Muscle of leg (tissue), 11 donors: ENCODE measurements around the gene TMTC2. TPM values are rescaled to one million over a fixed set of nuclear protein-coding genes. Genes with fewer than 3 reads are reported as not detected.
"Not testable (repeated sequence)": the region's sequence is repeated elsewhere in the genome, so short reads cannot be mapped to it uniquely, and the experiment has no call there.

Experiments used
- DNase-seq: peaks from one replicate; pipeline ENCODE4 v3.0.0; 2013
- H3K27ac ChIP-seq: one replicate; pipeline ENCODE4 v1.5.1; 2013; ENCODE audit warnings: mild to moderate bottlenecking, low read length, control low read depth
- H3K27me3 ChIP-seq: one replicate; pipeline ENCODE4 v1.6.1; 2013; ENCODE audit warnings: low read length; ENCODE audit not compliant: control insufficient read depth, insufficient read depth
- H3K36me3 ChIP-seq: one replicate; pipeline ENCODE4 v1.6.1; 2013; ENCODE audit warnings: low read length; ENCODE audit not compliant: control insufficient read depth, insufficient read depth
- H3K4me1 ChIP-seq: one replicate; pipeline ENCODE4 v1.6.1; 2013; ENCODE audit warnings: low read length; ENCODE audit not compliant: control insufficient read depth, insufficient read depth
- H3K4me3 ChIP-seq: one replicate; pipeline ENCODE4 v1.5.1; 2013; ENCODE audit warnings: low read length, control low read depth
- H3K9me3 ChIP-seq: replicated peaks from 2 replicates; pipeline ENCODE4 v1.6.1; 2013; ENCODE audit warnings: low read depth, low read length; ENCODE audit not compliant: control insufficient read depth
- WGBS: methylation state at CpG from one replicate; pipeline ENCODE4 v1.1.5; 2013; ENCODE audit warnings: missing lambda C conversion rate; ENCODE audit not compliant: insufficient coverage; 5-methylcytosine and 5-hydroxymethylcytosine counted together
- polyA plus RNA-seq, 8 donors: library from polyadenylated mRNA; unstranded; fragments of 120-200 nt; gene quantifications; one replicate each; pipeline versions ENCODE4 v1.2.1 to v1.2.3, GENCODE V29; 2013; ENCODE audit warnings: inconsistent platforms in 1 of 8, low replicate concordance in 1 of 8; ENCODE audit not compliant: insufficient read length in 8 of 8, insufficient read depth in 1 of 8
- total RNA-seq: library from RNA; stranded (reverse); fragments of 120-200 nt; gene quantifications from one replicate; pipeline ENCODE4 v1.2.4, GENCODE V29; 2013

TMTC2 gene
- total and polyA plus RNA-seq, 9 donors, result 10.8 to 24.8 (median 18.3) TPM

DNA sequence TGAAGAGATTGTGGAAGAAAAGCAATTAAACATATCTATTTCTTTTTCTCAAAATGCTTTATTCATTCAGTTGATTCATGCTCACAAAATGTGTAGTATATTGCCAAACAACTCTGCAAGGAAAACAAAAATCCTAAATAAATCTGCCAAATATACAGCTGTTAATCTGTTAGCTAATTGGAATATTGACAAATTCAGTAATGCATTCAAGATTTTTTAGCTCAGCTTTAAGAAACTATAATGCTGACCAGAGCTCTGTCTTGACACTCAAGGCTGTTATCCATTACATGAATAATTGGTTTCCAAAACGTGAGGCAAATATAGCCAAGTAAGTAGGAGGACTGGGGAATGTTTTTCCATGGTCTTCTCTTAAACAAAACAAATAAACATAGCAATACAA is 146.8 kb downstream of the TMTC2 start:
- no CpG with 5 or more reads among the region's 1 CpG for WGBS
- Histone ChIP-seq H3K36me3 (no peaks in the 10 kb centered on the region), H3K4me3 (no peak overlapping the region), H3K4me1 (no peaks in the 10 kb centered on the region), H3K27me3 (no peaks in the 10 kb centered on the region), H3K9me3 (no peaks in the 10 kb centered on the region), H3K27ac (no peak overlapping the region)
- peak; percentile 95 for DNase-seq

- Histone ChIP-seq H3K4me1 (no peaks in the 10 kb centered on the region), H3K27me3 (no peaks in the 10 kb centered on the region), H3K9me3 (no peaks in the 10 kb centered on the region), H3K27ac (no peak overlapping the region), H3K4me3 (no peak overlapping the region), H3K36me3 (no peaks in the 10 kb centered on the region)
- peak; percentile 78 for DNase-seq
These were observed 148.5 kb downstream of the TMTC2 start for GRCh38 chr12:82835217-82835616.

DNA sequence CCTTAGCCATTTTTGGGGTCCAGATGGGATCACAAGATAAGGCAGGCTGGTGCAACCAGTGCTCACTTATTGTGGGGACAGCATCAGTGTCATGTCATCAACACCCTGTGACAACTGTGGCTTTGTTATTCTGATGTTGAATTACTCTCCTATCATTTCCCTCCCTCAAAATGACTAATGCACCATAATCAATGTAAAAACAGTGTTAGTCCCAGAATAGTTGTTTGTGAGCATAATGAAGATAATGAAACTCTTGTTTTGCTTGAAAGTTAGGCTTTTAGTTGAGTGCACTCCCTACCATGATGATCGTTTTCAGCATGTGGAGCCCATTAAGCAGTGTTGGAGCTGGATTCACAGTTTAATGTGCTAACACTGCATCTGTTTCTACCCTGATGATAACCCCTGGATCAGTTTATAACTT is 151.4 kb downstream of the TMTC2 start:
- H3K27me3 ChIP-seq, result no peaks in the 10 kb centered on the region
- no peak overlapping the region for H3K4me3 ChIP-seq
- no peaks in the 10 kb centered on the region for H3K4me1 ChIP-seq
- no CpG with 5 or more reads among the region's 1 CpG for WGBS
- no peaks in the 10 kb centered on the region for H3K9me3 ChIP-seq
- no peak overlapping the region for H3K27ac ChIP-seq
- peak; percentile 71 for DNase-seq
- no peaks in the 10 kb centered on the region for H3K36me3 ChIP-seq

DNA sequence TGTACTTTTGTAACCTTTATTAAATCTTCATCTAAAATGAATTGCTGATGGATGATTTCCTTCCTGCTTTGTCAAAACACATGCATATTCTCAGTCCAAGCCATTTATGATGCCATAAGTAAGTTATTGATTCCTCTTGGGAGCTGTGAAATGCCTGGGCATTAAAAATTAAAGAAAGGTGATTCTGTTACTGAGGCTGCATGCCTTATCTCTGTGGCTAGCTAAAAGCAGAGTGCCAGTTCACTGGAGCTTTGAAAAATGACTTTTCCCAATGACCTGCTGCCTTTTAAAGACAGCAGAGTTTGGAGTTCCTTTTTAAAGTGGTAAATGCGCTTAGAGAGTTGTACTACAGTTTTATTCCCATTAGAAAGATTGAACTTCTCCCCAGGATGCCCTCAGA is 152.1 kb downstream of the TMTC2 start:
- no peak for DNase-seq
- Histone ChIP-seq H3K27ac (no peak overlapping the region), H3K27me3 (no peaks in the 10 kb centered on the region), H3K4me3 (no peak overlapping the region), H3K36me3 (no peaks in the 10 kb centered on the region), H3K4me1 (no peaks in the 10 kb centered on the region), H3K9me3 (no peaks in the 10 kb centered on the region)
- WGBS, result no CpG with 5 or more reads among the region's 1 CpG

DNA sequence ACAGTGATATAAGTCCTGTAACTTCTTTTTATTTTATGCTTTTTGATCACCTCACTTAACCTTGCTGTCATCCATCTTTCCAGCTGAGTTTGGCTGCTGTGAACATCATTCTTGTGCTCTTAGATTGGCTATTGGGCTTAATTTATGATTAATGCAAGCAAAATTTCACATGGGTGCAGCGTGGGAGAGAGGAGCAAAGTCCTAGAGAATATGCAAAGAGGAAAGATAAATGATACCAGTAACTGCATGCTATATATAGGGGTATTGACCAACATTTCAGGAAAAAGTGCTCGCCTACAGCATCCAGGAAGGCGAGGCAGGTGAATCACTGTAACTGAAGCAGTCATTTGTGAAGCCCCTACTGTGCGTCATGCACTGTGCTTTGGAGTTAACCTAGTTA is 153.1 kb downstream of the TMTC2 start:
- 75% methylated on average over 2 of the region's 4 CpGs for WGBS
- no peaks in the 10 kb centered on the region for H3K27me3 ChIP-seq

GRCh38 chr12:82841487-82841904 is 154.8 kb downstream of the TMTC2 start:
- Histone ChIP-seq H3K4me3 (no peak overlapping the region), H3K9me3 (no peaks in the 10 kb centered on the region), H3K36me3 (no peaks in the 10 kb centered on the region), H3K4me1 (no peaks in the 10 kb centered on the region), H3K27ac (peak overlapping the region; percentile 49), H3K27me3 (no peaks in the 10 kb centered on the region)
- DNase-seq, result peak; percentile 71
- WGBS, result 56% methylated on average over 1 of the region's 7 CpGs

More for the DNA sequence above, 153.1 kb downstream of the TMTC2 start:
- Histone ChIP-seq H3K4me1 (no peaks in the 10 kb centered on the region), H3K36me3 (no peaks in the 10 kb centered on the region), H3K9me3 (no peaks in the 10 kb centered on the region), H3K4me3 (no peak overlapping the region), H3K27ac (no peak overlapping the region)
- no peak for DNase-seq

DNA sequence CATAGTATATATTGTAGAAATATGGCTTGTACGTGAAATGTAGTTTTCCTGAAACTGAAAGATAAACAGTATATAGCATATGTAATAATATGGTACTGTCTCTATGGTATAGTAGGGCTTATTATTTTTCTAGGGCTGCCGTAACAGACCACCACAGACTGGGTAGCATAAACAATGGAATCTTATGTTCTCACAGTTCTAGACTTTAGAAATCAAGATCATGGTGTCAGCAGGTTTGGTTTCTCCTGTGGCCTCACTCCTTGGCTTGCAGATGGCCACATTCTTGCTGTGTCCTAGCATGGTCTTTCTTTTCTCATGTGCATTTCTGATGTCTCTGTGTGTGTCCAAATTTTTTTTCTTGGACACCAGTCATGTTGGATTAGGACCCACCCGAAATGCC is 155.8 kb downstream of the TMTC2 start:
- DNase-seq, result no peak
- Histone ChIP-seq H3K4me1 (no peaks in the 10 kb centered on the region), H3K27ac (no peak overlapping the region), H3K36me3 (no peaks in the 10 kb centered on the region), H3K27me3 (no peaks in the 10 kb centered on the region), H3K4me3 (no peak overlapping the region), H3K9me3 (no peaks in the 10 kb centered on the region)
- 100% methylated on average over 1 of the region's 3 CpGs for WGBS

GRCh38 chr12:82845076-82845475 is 158.4 kb downstream of the TMTC2 start:
- not testable (repeated sequence) for H3K9me3 ChIP-seq, H3K27ac ChIP-seq, DNase-seq, H3K27me3 ChIP-seq, H3K4me3 ChIP-seq, H3K4me1 ChIP-seq, H3K36me3 ChIP-seq
- WGBS, result no CpG with 5 or more reads among the region's 7 CpGs

GRCh38 chr12:82848845-82849244 is 162.1 kb downstream of the TMTC2 start:
- Histone ChIP-seq H3K36me3 (no peaks in the 10 kb centered on the region), H3K27me3 (no peaks in the 10 kb centered on the region), H3K4me1 (no peaks in the 10 kb centered on the region), H3K9me3 (no peaks in the 10 kb centered on the region), H3K27ac (no peak overlapping the region), H3K4me3 (no peak overlapping the region)
- WGBS, result 84% methylated on average over 3 of the region's 3 CpGs
- DNase-seq, result no peak

- Histone ChIP-seq H3K4me1 (no peaks in the 10 kb centered on the region), H3K27me3 (no peaks in the 10 kb centered on the region), H3K4me3 (no peak overlapping the region), H3K27ac (no peak overlapping the region), H3K36me3 (peaks cover 5% of the 10 kb centered on the region), H3K9me3 (no peaks in the 10 kb centered on the region)
- WGBS, result no CpG with 5 or more reads among the region's 1 CpG
- DNase-seq, result no peak
These were observed 165.8 kb downstream of the TMTC2 start for GRCh38 chr12:82852529-82852928.

DNA sequence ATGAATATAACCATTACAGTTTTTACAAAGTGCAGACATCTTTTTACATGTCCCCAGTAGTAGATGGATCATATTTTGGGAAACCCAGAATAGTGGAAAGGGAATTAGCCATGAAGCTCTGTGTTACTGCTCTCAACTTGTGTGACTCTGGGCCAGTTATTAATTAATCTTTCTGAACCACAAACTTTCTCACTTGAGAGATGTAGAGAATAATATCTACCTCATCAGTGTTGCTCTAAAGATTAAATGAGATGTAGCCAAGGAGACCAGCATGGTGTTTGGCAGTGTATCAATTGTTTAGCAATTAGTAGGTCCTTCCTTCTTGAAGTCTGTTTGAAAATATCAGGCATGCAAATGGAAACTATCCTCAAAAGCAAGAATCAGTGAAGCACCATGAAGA is 169.2 kb downstream of the TMTC2 start:
- no peak overlapping the region for H3K27ac ChIP-seq
- H3K36me3 ChIP-seq, result peaks cover 5% of the 10 kb centered on the region
- H3K4me1 ChIP-seq, result no peaks in the 10 kb centered on the region
- no peak overlapping the region for H3K4me3 ChIP-seq
- no peaks in the 10 kb centered on the region for H3K27me3 ChIP-seq
- no peak for DNase-seq
- H3K9me3 ChIP-seq, result no peaks in the 10 kb centered on the region
